Measurements from ENCODE around the gene MRAP.

DNA sequence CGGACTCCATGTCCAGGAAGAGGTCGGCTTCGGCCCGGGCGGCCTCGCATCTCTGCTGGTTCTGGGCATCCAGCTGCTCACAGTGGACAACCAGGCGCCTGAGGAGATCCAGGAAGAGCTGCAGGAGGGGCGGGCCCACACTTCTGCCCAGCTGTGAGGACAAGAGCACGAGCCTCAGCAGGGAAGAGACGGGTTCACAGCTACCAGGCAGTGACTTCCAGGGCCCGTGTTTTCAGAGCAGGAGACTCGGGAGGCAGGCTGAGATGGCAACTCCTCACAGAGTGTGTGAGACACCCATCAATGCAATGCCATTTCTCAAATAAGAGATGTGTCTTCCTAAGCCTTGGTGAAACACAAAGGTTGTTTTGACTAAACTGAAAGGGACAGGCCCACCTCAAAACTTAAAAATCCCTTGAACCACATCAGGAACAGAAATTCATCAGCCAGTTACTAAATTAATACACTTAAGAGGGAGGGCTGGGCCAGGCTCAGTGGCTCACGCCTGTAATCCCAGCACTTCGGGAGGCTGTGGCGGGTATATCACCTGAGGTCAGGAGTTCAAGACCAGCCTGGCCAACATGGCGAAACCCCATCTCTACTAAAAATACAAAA is 50.8 kb downstream of the MRAP start:
- TF ChIP-seq, protein P1, sequence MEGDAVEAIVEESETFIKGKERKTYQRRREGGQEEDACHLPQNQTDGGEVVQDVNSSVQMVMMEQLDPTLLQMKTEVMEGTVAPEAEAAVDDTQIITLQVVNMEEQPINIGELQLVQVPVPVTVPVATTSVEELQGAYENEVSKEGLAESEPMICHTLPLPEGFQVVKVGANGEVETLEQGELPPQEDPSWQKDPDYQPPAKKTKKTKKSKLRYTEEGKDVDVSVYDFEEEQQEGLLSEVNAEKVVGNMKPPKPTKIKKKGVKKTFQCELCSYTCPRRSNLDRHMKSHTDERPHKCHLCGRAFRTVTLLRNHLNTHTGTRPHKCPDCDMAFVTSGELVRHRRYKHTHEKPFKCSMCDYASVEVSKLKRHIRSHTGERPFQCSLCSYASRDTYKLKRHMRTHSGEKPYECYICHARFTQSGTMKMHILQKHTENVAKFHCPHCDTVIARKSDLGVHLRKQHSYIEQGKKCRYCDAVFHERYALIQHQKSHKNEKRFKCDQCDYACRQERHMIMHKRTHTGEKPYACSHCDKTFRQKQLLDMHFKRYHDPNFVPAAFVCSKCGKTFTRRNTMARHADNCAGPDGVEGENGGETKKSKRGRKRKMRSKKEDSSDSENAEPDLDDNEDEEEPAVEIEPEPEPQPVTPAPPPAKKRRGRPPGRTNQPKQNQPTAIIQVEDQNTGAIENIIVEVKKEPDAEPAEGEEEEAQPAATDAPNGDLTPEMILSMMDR (IDR thresholded peaks at IDR 0.05) = no peak
- TF ChIP-seq POLR2A (IDR thresholded peaks at IDR 0.05) = no peak
